Endodermal cell (in vitro differentiated cells): ENCODE data around the gene UCP2. TPM values are rescaled to one million over a fixed set of nuclear protein-coding genes. Genes with fewer than 3 reads are reported as not detected.

Experiments
- DNase-seq: peaks from one replicate; pipeline ENCODE4 v3.0.0-alpha.2; 2017
- H3K27ac ChIP-seq: 2 replicates; pipeline ENCODE4 v1.5.1; 2013; ENCODE audit warnings: mild to moderate bottlenecking, low read depth, low read length, moderate library complexity
- H3K27me3 ChIP-seq: 2 replicates; pipeline ENCODE4 v1.6.1; 2013; ENCODE audit warnings: mild to moderate bottlenecking, low read length, moderate library complexity; ENCODE audit not compliant: insufficient read depth, control insufficient read depth, poor library complexity, severe bottlenecking
- H3K36me3 ChIP-seq: 2 replicates; pipeline ENCODE4 v1.7.0; 2013; ENCODE audit warnings: mild to moderate bottlenecking, low read length, moderate library complexity; ENCODE audit not compliant: control insufficient read depth, insufficient read depth
- H3K4me1 ChIP-seq: one replicate; pipeline ENCODE4 v1.7.0; 2013; ENCODE audit warnings: low read length; ENCODE audit not compliant: control insufficient read depth, insufficient read depth
- H3K4me3 ChIP-seq: 2 replicates; pipeline ENCODE4 v1.5.1; 2013; ENCODE audit warnings: mild to moderate bottlenecking, low read length, moderate library complexity
- H3K9ac ChIP-seq: 2 replicates; pipeline ENCODE4 v1.6.1; 2013; ENCODE audit warnings: mild to moderate bottlenecking, low read length, moderate library complexity; ENCODE audit not compliant: poor library complexity, severe bottlenecking; ENCODE audit errors: extremely low read depth
- H3K9me3 ChIP-seq: 2 replicates; pipeline ENCODE4 v1.6.1; 2013; ENCODE audit warnings: mild to moderate bottlenecking, low read length, moderate library complexity; ENCODE audit not compliant: control insufficient read depth
- H3K27ac Mint-ChIP-seq: 2 replicates; pipeline ENCODE4 v1.8.0; 2020; ENCODE audit warnings: mixed read lengths
- H3K27me3 Mint-ChIP-seq: 2 replicates; pipeline ENCODE4 v1.8.0; 2021; ENCODE audit warnings: mild to moderate bottlenecking, mixed read lengths; ENCODE audit not compliant: insufficient read depth
- H3K36me3 Mint-ChIP-seq: 2 replicates; pipeline ENCODE4 v1.8.0; 2020; ENCODE audit warnings: low read depth, mixed read lengths
- H3K4me1 Mint-ChIP-seq: 2 replicates; pipeline ENCODE4 v1.8.0; 2020; ENCODE audit warnings: mixed read lengths
- H3K4me3 Mint-ChIP-seq: 2 replicates; pipeline ENCODE4 v1.8.0; 2020; ENCODE audit warnings: mild to moderate bottlenecking, moderate library complexity, mixed read lengths
- H3K9me3 Mint-ChIP-seq: 2 replicates; pipeline ENCODE4 v1.8.0; 2020; ENCODE audit warnings: mild to moderate bottlenecking, mixed read lengths
- WGBS, 2 experiments: methylation state at CpG; one replicate each; pipeline versions ENCODE4 v1.1.5 to v1.1.7; 2013; ENCODE audit warnings: missing lambda C conversion rate in 2 of 2, mixed read lengths in 1 of 2; ENCODE audit not compliant: insufficient coverage in 1 of 2, insufficient read length in 1 of 2; 5-methylcytosine and 5-hydroxymethylcytosine counted together
- total RNA-seq, 2 donors: library from RNA; stranded (reverse); fragmentation: NEBNext Ultra II Directional in 1 of 2; extraction: Animal tissue kit (Norgen Biotek cat#: 25700) in 1 of 2; gene quantifications; 2 replicates in 1 of 2; 3 replicates in 1 of 2; pipeline ENCODE4 v1.2.1, GENCODE V29; 2021
- TF ChIP-seq, protein P1 (sequence below): fragments of 200-600 bp; sonication (generic); conservative IDR thresholded peaks from 2 replicates; pipeline ENCODE4 v1.5.0; 2021; ENCODE audit warnings: antibody characterized with exemption, mild to moderate bottlenecking

The UCP2 gene
- total RNA-seq, 2 donors from 2014 or later = 140 to 202 TPM

DNA sequence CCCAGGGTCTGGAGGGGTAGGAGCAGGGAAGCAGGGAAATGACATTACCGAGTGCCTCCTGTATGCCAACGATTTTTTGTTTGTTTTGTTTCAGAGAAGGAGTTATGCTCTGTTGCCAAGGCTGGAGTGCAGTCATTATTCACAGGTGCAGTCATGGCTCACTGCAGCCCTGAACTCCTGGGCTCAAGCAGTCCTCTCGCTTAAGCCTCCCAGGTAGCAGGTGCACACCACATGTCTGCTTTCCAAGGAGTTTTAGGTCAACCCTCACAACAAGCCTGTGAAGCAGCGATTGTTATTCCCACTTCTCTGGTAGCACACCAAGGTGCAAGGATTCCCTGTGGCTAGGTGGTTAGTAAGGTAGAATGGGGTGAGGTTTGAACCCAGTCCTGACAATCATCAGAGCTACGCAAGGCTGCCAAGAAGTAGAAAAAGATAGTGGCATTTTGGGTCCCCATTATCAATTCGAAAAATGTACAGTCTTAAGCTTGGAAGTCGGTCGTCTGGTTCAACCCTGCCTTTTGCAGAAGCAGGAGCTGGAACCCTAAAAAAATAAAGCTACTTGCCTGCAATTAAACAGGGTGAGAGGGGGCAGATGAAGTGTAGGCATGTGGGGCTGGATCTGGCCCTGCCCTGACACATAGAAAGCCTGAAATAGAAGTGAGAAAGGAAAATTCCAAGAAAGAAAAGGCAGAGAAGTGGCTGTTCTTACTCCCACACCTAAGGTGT lies 17.1 kb upstream of the UCP2 start:
- H3K27ac ChIP-seq = no peak overlapping the region
- 87 to 95% methylated on average over 8 of the region's 8 CpGs for WGBS, 2 experiments
- Mint-ChIP-seq H3K27me3 (no peaks in the 10 kb centered on the region), H3K4me1 (no peaks in the 10 kb centered on the region), H3K27ac (no peak overlapping the region), H3K4me3 (no peak overlapping the region), H3K9me3 (no peaks in the 10 kb centered on the region), H3K36me3 (no peaks in the 10 kb centered on the region)
- no peaks in the 10 kb centered on the region for H3K4me1 ChIP-seq
- H3K9ac ChIP-seq = no peak overlapping the region
- TF ChIP-seq, protein P1, sequence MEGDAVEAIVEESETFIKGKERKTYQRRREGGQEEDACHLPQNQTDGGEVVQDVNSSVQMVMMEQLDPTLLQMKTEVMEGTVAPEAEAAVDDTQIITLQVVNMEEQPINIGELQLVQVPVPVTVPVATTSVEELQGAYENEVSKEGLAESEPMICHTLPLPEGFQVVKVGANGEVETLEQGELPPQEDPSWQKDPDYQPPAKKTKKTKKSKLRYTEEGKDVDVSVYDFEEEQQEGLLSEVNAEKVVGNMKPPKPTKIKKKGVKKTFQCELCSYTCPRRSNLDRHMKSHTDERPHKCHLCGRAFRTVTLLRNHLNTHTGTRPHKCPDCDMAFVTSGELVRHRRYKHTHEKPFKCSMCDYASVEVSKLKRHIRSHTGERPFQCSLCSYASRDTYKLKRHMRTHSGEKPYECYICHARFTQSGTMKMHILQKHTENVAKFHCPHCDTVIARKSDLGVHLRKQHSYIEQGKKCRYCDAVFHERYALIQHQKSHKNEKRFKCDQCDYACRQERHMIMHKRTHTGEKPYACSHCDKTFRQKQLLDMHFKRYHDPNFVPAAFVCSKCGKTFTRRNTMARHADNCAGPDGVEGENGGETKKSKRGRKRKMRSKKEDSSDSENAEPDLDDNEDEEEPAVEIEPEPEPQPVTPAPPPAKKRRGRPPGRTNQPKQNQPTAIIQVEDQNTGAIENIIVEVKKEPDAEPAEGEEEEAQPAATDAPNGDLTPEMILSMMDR = no peak
- H3K9me3 ChIP-seq = no peaks in the 10 kb centered on the region
- no peak overlapping the region for H3K4me3 ChIP-seq
- no peak for DNase-seq
- H3K36me3 ChIP-seq = no peaks in the 10 kb centered on the region
- H3K27me3 ChIP-seq = no peaks in the 10 kb centered on the region

DNA sequence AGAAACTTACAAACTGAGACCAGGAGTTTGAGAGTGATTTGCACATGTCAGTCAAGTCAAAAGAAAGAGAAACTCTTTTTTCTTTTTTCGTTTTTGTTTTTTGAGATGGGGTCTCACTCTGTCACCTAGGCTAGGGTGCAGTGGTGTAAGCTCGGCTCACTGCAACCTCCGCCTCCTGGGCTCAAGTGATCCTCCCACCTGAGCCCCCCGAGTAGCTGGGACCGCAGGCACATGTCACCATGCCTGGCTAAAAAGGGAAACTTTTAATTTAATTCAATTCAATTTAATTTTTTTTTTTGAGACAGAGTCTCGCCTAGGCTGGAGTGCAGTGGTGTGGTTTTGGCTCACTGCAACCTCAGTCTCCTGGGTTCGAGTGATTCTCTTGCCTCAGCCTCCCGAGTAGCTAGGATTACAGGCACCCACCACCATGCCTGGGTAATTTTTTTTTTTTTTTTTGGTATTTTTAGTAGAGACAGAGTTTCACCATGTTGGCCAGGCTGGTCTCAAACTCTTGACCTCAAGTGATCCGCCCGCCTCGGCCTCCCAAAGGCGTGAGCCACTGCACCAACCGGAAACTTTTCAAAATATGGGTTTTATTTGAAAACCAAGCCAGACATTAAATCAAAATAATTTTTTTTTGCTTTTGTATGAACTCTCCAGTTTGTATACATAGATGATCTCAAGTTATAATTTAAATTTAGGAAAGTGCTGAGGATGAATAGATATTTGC lies 16.4 kb upstream of the UCP2 start:
- no peak for DNase-seq
- WGBS, 2 experiments = 89 to 92% methylated on average over 7 to 13 of the region's 13 CpGs
- Histone ChIP-seq H3K36me3 (no peaks in the 10 kb centered on the region), H3K4me1 (no peaks in the 10 kb centered on the region), H3K27me3 (no peaks in the 10 kb centered on the region), H3K27ac (no peak overlapping the region), H3K4me3 (no peak overlapping the region), H3K9me3 (no peaks in the 10 kb centered on the region), H3K9ac (no peak overlapping the region)
- H3K27ac Mint-ChIP-seq = no peak overlapping the region
- no peaks in the 10 kb centered on the region for H3K36me3 Mint-ChIP-seq
- no peaks in the 10 kb centered on the region for H3K27me3 Mint-ChIP-seq
- H3K4me3 Mint-ChIP-seq = no peak overlapping the region
- H3K9me3 Mint-ChIP-seq = no peaks in the 10 kb centered on the region
- TF ChIP-seq, protein P1 = no peak
- no peaks in the 10 kb centered on the region for H3K4me1 Mint-ChIP-seq

DNA sequence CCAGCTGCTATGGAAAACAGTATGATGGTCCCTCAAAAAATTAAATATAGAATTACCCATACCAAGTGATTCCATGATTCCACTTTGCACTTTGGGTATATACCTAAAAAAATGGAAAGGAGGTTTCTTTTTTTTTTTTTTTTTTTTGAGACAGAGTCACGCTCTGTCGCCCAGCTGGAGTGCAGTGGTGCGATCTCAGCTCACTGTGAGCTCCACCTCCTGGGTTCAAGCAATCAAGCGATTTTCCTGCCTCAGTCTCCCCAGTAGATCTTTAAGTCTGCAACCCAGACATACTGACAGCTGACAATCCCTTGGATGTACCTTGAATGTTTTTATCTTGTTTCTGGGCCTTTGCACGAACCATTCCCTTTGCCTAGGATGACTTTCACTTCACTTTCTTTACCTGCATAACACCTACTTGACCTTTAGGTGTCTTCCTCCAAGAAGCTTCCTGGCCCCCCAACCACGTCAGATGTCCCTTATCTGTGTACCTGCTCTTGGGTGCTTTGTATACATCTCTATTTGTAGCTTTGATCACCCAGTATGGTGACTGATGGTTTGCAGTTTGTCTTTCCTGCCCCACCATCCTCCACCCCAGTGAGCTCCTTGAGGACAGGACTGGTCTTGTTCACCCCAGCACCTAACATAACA lies 14.6 kb upstream of the UCP2 start:
- Mint-ChIP-seq H3K4me1 (no peaks in the 10 kb centered on the region), H3K4me3 (no peak overlapping the region), H3K36me3 (no peaks in the 10 kb centered on the region), H3K9me3 (no peaks in the 10 kb centered on the region), H3K27ac (no peak overlapping the region), H3K27me3 (no peaks in the 10 kb centered on the region)
- no peaks in the 10 kb centered on the region for H3K27me3 ChIP-seq
- no peaks in the 10 kb centered on the region for H3K4me1 ChIP-seq
- DNase-seq = no peak
- H3K4me3 ChIP-seq = no peak overlapping the region
- no peak overlapping the region for H3K9ac ChIP-seq
- H3K27ac ChIP-seq = no peak overlapping the region
- TF ChIP-seq, protein P1 = no peak
- H3K9me3 ChIP-seq = no peaks in the 10 kb centered on the region
- 87 to 90% methylated on average over 6 of the region's 6 CpGs for WGBS, 2 experiments
- no peaks in the 10 kb centered on the region for H3K36me3 ChIP-seq
